GM23338 (cell line): ENCODE data around the gene PDZK1IP1.
A peak's percentile ranks its signal among the peaks of the same experiment; 100 is the strongest.

Source experiments
- CREB1 ChIP-seq: fragments of 250-450 bp; sonication (Bioruptor Pico); IDR thresholded peaks from 2 replicates; pipeline ENCODE4 v1.5.0; 2020; ENCODE audit warnings: low read depth, mild to moderate bottlenecking, moderate library complexity
- CTCF ChIP-seq, 2 experiments: fragments of 200-600 bp in 1 of 2; sonication (generic) in 1 of 2; conservative IDR thresholded peaks; 2 replicates each; pipeline versions ENCODE4 v1.5.1 to v1.6.1; 2016 to 2017; ENCODE audit warnings: antibody characterized with exemption in 2 of 2, low read depth in 2 of 2, mild to moderate bottlenecking in 2 of 2, moderate library complexity in 1 of 2
- EZH2 ChIP-seq: fragments of 200-600 bp; sonication (generic); IDR thresholded peaks from one replicate; pipeline ENCODE4 v1.8.0; 2017; ENCODE audit warnings: antibody characterized with exemption, mild to moderate bottlenecking, low read depth; ENCODE audit not compliant: unreplicated experiment
- EZH2phosphoT487 ChIP-seq: fragments of 200-600 bp; sonication (generic); IDR thresholded peaks from one replicate; pipeline ENCODE4 v1.8.1; 2018; ENCODE audit warnings: antibody characterized with exemption; ENCODE audit not compliant: unreplicated experiment
- JUNB ChIP-seq: IDR thresholded peaks from one replicate; pipeline ENCODE4 v1.6.1; 2016; ENCODE audit warnings: antibody characterized with exemption; ENCODE audit not compliant: unreplicated experiment
- POLR2AphosphoS5 ChIP-seq: IDR thresholded peaks from 2 replicates; pipeline ENCODE4 v1.6.1; 2016; ENCODE audit warnings: antibody characterized with exemption, low read depth
- REST ChIP-seq: IDR thresholded peaks from one replicate; pipeline ENCODE4 v1.6.1; 2018; ENCODE audit warnings: antibody characterized with exemption; ENCODE audit not compliant: unreplicated experiment
- STAT1 ChIP-seq: IDR thresholded peaks from one replicate; pipeline ENCODE4 v1.6.1; 2016; ENCODE audit warnings: antibody characterized with exemption; ENCODE audit not compliant: unreplicated experiment
- ZNF331 ChIP-seq: fragments of 250-450 bp; sonication (Bioruptor Pico); IDR thresholded peaks from 2 replicates; pipeline ENCODE4 v1.5.0; 2020; ENCODE audit warnings: low read depth, mild to moderate bottlenecking, moderate library complexity
- ZNF462 ChIP-seq: fragments of 250-450 bp; sonication (Bioruptor Pico); IDR thresholded peaks from 2 replicates; pipeline ENCODE4 v1.5.0; 2020; ENCODE audit warnings: mild to moderate bottlenecking, moderate library complexity

- peak; percentile 80 for TF ChIP-seq EZH2
- TF ChIP-seq POLR2AphosphoS5, result no peak
- no peak for TF ChIP-seq CTCF (conservative IDR thresholded peaks at IDR 0.05; ENCODE audit: low read depth in 2 of 2)
- TF ChIP-seq EZH2phosphoT487, result no peak
- TF ChIP-seq REST, result no peak
- no peak for TF ChIP-seq JUNB
- TF ChIP-seq CREB1 (CRISPR knock-in tag), result no peak
- TF ChIP-seq STAT1, result no peak
- TF ChIP-seq ZNF331 (CRISPR knock-in tag), result no peak
- no peak for TF ChIP-seq ZNF462 (CRISPR knock-in tag)
These were observed 39.4 kb upstream of the PDZK1IP1 start for GRCh38 chr1:47229031-47229885.
